ENCODE measurements around the gene C1QTNF4.
A peak's percentile ranks its signal among the peaks of the same experiment; 100 is the strongest.
"Not testable (repeated sequence)": the region's sequence is repeated elsewhere in the genome, so short reads cannot be mapped to it uniquely, and the experiment has no call there.

Gene C1QTNF4

DNA sequence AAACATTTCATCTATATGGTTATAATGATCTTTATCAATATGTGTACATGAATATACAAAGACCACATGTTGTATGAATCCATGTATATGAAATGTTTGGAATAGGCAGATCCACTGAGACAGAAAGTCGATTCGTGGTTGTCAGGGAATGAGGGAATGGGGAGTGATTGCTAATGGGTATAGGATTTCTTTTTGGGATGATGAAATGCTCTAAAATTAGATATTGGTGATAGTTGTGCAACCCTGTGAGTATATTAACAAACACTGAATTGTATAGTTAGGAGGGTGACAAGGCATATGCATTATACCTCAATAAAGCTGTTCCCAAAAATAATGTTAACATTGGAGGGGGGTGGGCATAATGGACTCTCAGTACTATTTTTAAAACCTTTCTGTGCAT, 33.8 kb downstream of the C1QTNF4 start:
- TF ChIP-seq CTCF (IDR thresholded peaks at IDR 0.05; ENCODE audit: borderline replicate concordance, extremely low read depth, low read length, poor library complexity, severe bottlenecking) (no peak), EZH2 (IDR thresholded peaks at IDR 0.05; ENCODE audit: borderline replicate concordance, low read depth, low read length, severe bottlenecking) (no peak)
- H3K79me2 ChIP-seq (ENCODE audit: insufficient read depth, low read length) = peaks cover 15% of the 10 kb centered on the region
- ATAC-seq (ENCODE audit: insufficient read depth, low read depth) = no peak
- H3K27me3 ChIP-seq (ENCODE audit: insufficient read depth, low read length, poor library complexity) = no peaks in the 10 kb centered on the region
- H3K4me1 ChIP-seq (ENCODE audit: insufficient read depth, low read length) = peaks cover 14% of the 10 kb centered on the region
- H4K20me1 ChIP-seq (ENCODE audit: insufficient read depth, low read length) = no peaks in the 10 kb centered on the region
- H3K36me3 ChIP-seq (ENCODE audit: insufficient read depth, low read length) = no peaks in the 10 kb centered on the region; the same call in 1 of the 2 replicates
- no peak overlapping the region for H3K9ac ChIP-seq (ENCODE audit: low read depth, low read length)
- no peak overlapping the region for H3K27ac ChIP-seq (ENCODE audit: low read length)
- DNase-seq = no peak
- H3K9me3 ChIP-seq (ENCODE audit: insufficient read depth, low read length, severe bottlenecking) = no peaks in the 10 kb centered on the region
- H3K4me2 ChIP-seq (ENCODE audit: insufficient read depth, low read length) = no peak overlapping the region
- H2AFZ ChIP-seq (ENCODE audit: low read depth, low read length) = no peak overlapping the region
- no peak overlapping the region for H3K4me3 ChIP-seq (ENCODE audit: low read depth in 1 of 2, low read length in 2 of 2)

DNA sequence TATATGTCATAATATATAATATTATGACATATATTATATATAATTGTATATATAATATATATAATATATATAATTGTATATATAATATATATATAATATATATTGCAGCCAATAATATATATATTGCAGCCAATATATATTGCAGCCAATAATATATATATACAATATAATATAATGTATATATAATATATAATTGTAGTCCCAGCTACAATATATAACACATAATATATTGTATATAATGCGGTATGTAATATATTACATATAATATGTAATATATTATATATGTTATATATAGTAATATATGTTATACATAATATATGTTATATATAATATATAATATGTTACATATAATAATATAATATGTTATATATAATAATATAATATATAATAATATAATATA, 35.5 kb downstream of the C1QTNF4 start:
- no peaks in the 10 kb centered on the region for H3K9me3 ChIP-seq (ENCODE audit: insufficient read depth, low read length, severe bottlenecking)
- no peaks in the 10 kb centered on the region for H3K27me3 ChIP-seq (ENCODE audit: insufficient read depth, low read length, poor library complexity)
- no peaks in the 10 kb centered on the region for H3K36me3 ChIP-seq (ENCODE audit: insufficient read depth, low read length)
- ATAC-seq (ENCODE audit: insufficient read depth, low read depth) (no peak), DNase-seq (no peak)
- H3K4me3 ChIP-seq (ENCODE audit: low read depth in 1 of 2, low read length in 2 of 2) = no peak overlapping the region
- H3K79me2 ChIP-seq (ENCODE audit: insufficient read depth, low read length) = peaks cover 3% of the 10 kb centered on the region
- H2AFZ ChIP-seq (ENCODE audit: low read depth, low read length) = no peak overlapping the region
- H4K20me1 ChIP-seq (ENCODE audit: insufficient read depth, low read length) = no peaks in the 10 kb centered on the region
- no peak overlapping the region for H3K4me2 ChIP-seq (ENCODE audit: insufficient read depth, low read length)
- H3K27ac ChIP-seq (ENCODE audit: low read length) = no peak overlapping the region
- no peak overlapping the region for H3K9ac ChIP-seq (ENCODE audit: low read depth, low read length)
- TF ChIP-seq EZH2 (IDR thresholded peaks at IDR 0.05; ENCODE audit: borderline replicate concordance, low read depth, low read length, severe bottlenecking) = no peak
- TF ChIP-seq CTCF (IDR thresholded peaks at IDR 0.05; ENCODE audit: borderline replicate concordance, extremely low read depth, low read length, poor library complexity, severe bottlenecking) = no peak
- H3K4me1 ChIP-seq (ENCODE audit: insufficient read depth, low read length) = peaks cover 10% of the 10 kb centered on the region

DNA sequence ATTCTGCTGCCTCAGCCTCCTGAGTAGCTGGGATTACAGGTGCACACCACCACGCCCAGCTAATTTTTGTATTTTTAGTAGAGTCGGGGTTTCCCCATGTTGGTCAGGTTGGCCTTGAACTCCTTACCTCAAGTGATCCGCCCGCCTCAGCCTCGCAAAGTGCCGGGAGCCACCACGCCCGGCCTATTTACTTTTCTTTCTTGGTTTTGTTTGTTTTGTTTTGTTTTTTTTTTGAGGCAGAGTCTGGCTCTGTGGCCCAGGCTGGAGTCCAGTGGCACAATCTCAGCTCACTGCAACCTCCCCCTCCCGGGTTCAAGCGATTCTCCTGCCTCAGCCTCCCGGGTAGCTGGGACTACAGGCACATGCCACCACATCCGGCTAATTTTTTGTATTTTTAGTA, 37.2 kb downstream of the C1QTNF4 start:
- ATAC-seq (ENCODE audit: insufficient read depth, low read depth); H3K27me3 ChIP-seq (ENCODE audit: insufficient read depth, low read length, poor library complexity); H3K36me3 ChIP-seq (ENCODE audit: insufficient read depth, low read length); H2AFZ ChIP-seq (ENCODE audit: low read depth, low read length); H3K4me3 ChIP-seq (ENCODE audit: low read depth in 1 of 2, low read length in 2 of 2); H3K9me3 ChIP-seq (ENCODE audit: insufficient read depth, low read length, severe bottlenecking); H4K20me1 ChIP-seq (ENCODE audit: insufficient read depth, low read length); DNase-seq; H3K4me2 ChIP-seq (ENCODE audit: insufficient read depth, low read length); H3K9ac ChIP-seq (ENCODE audit: low read depth, low read length); H3K27ac ChIP-seq (ENCODE audit: low read length): not testable (repeated sequence)
- Histone ChIP-seq H3K79me2 (ENCODE audit: insufficient read depth, low read length) (peaks cover 18% of the 10 kb centered on the region), H3K4me1 (ENCODE audit: insufficient read depth, low read length) (peaks cover 17% of the 10 kb centered on the region)

- H2AFZ ChIP-seq (ENCODE audit: low read depth, low read length) = peak overlapping the region; percentile 100
- H3K79me2 ChIP-seq (ENCODE audit: insufficient read depth, low read length) = peaks cover 54% of the 10 kb centered on the region
- peaks cover 32% of the 10 kb centered on the region for H4K20me1 ChIP-seq (ENCODE audit: insufficient read depth, low read length)
- peaks cover 47% of the 10 kb centered on the region for H3K4me1 ChIP-seq (ENCODE audit: insufficient read depth, low read length)
- peak overlapping the region; percentile 69 to 78 for H3K4me3 ChIP-seq (ENCODE audit: low read depth in 1 of 2, low read length in 2 of 2)
- peak overlapping the region; percentile 89 for H3K27ac ChIP-seq (ENCODE audit: low read length)
- peaks cover 17% of the 10 kb centered on the region; the same call in 1 of the 2 replicates for H3K36me3 ChIP-seq (ENCODE audit: insufficient read depth, low read length)
- ATAC-seq (ENCODE audit: insufficient read depth, low read depth) (peak; percentile 39), DNase-seq (no peak)
- TF ChIP-seq EZH2 (IDR thresholded peaks at IDR 0.05; ENCODE audit: borderline replicate concordance, low read depth, low read length, severe bottlenecking) (no peak), CTCF (IDR thresholded peaks at IDR 0.05; ENCODE audit: borderline replicate concordance, extremely low read depth, low read length, poor library complexity, severe bottlenecking) (no peak)
- no peaks in the 10 kb centered on the region for H3K27me3 ChIP-seq (ENCODE audit: insufficient read depth, low read length, poor library complexity)
- no peaks in the 10 kb centered on the region for H3K9me3 ChIP-seq (ENCODE audit: insufficient read depth, low read length, severe bottlenecking)
- H3K4me2 ChIP-seq (ENCODE audit: insufficient read depth, low read length) = peak overlapping the region; percentile 97
- peak overlapping the region; percentile 71 for H3K9ac ChIP-seq (ENCODE audit: low read depth, low read length)
Measured at GRCh38 chr11:47553406-47553743, 40.8 kb downstream of the C1QTNF4 start.
